Right forelimb (tissue), 1 donor: ENCODE measurements around the gene AXL.
A peak's percentile ranks its signal among the peaks of the same experiment; 100 is the strongest.

Experiments used
- DNase-seq: peaks from one replicate; pipeline ENCODE4 v3.0.0-alpha.2; 2018

The AXL gene

DNA sequence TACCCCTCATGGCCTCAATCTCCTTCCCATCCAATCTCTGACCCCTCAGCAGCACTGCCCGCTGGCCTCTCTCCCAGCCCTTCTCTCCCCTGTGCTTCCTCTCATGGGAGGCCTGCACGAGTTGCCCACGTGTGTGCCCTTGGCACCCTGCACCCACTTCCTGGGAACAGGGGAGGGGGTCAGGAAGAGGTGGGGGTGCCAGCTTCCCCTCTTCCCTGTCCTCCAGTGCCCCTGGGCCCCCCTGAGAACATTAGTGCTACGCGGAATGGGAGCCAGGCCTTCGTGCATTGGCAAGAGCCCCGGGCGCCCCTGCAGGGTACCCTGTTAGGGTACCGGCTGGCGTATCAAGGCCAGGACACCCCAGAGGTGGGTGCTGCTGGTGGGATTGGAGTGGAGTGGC, 19.2 kb downstream of the AXL start:
- no peak for DNase-seq

- DNase-seq = no peak
These were observed 20.3 kb downstream of the AXL start for GRCh38 chr19:41239363-41239762.

GRCh38 chr19:41239961-41240574, 21.0 kb downstream of the AXL start:
- DNase-seq = no peak

GRCh38 chr19:41241859-41242258, 22.8 kb downstream of the AXL start:
- no peak for DNase-seq

- DNase-seq = no peak
These were observed 25.1 kb downstream of the AXL start for GRCh38 chr19:41244117-41244516.

DNA sequence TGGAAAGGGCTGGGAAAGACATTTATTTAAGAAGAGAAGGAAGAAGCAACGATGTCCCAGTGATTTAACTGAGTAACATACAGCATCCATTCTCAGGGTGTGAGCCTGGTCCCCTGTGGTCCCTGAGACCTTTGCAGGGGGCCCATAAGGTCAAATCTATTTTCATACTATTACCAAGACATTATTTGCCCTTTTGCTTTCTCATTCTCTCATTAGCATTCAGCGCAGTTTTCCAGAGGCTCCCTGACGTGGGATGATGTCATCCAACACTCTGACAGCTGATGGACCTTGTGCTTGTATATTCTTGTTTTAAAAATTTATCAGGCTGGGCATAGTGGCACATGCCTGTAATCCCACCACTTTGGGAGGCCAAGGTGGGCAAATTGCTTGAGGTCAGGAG, 26.8 kb downstream of the AXL start:
- no peak for DNase-seq

DNA sequence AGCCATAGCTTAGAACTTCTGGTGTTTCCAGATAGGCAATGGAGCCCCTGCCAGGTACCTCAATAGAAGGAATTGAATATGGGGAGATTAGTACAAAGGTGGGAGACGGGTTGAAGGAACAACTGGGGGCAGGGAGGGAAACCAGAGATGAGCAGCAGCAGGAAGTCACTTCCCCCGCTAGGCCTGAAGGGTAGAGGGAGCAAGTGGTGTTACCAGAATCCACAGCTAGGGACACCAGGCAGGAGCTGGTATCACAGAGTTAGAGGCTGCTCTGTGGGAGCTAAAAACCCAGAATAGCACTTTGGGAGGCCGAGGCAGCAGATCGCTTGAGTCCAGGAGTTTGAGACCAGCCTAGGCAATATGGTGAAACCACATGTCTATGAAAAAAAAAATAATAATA, 29.9 kb downstream of the AXL start:
- DNase-seq = no peak

- DNase-seq = no peak
These were observed 30.8 kb downstream of the AXL start for GRCh38 chr19:41249707-41250423.

GRCh38 chr19:41253660-41254059, 34.6 kb downstream of the AXL start:
- no peak for DNase-seq

DNA sequence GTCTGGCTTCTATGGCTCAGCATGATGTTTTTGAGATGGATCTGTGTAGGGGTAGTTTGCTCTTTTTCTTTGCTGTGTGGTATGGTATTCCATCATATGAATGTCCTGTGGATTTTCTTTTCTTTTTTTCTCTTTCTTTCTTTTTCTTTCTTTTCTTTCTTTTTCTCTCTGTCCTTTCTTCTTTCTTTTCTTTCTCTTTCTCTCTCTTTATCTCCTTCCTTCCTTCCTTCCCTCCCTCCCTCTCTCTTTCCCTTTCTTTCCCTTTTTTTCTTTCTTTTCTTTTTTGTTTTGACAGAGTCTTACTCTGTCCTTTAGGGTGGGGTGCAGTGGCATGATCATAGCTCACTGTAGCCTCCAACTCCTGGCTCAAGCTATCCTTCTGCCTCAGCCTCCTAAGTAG, 36.1 kb downstream of the AXL start:
- no peak for DNase-seq

GRCh38 chr19:41261474-41262190, 42.6 kb downstream of the AXL start:
- DNase-seq = no peak

DNA sequence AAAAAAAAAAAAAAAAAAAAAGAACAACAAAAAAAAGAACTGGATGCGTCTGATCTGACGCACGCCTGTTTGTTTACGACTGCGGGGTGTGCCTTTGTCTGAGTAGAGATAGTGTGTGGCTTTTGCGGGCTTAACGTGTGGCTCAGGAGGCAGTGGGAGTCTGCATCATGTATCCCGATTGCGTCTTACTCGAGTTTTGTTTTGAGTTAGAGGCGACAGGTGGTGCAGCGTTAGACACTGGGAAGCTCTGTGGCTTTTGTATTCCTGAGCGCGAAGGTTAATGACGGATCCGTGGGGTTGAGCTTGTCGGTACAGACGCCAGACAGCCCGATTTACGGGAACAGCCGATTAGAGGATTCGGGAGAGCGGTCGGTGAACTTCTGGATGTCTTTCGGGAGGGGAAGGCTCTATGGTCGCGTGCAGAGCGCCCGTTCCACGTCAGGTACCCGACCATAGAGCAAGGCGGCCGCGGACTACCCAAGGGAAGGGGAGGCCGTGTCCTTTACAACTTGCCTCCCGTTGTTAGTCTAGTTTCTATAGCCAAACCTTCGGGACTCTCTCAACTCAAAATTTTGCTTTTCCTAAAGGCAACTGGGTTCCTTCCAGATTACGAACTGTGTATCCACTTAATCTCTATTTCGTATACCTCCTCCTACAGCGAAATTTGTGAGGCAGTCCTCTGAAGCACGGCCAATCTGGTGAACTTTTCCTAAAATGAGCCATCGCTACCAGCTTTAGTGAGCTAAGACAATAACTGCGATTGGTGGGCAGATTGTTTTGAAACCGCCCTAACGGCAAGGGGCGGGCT, 44.2 kb downstream of the AXL start:
- peak; percentile 82 for DNase-seq

- peak; percentile 100 for DNase-seq
These were observed 45.0 kb downstream of the AXL start, which contains the start of gene HNRNPUL1 for GRCh38 chr19:41263850-41264580. Gene HNRNPUL1, plus strand, starts transcription at chr19:41264372. Its CDS starts 132 bp downstream, at chr19:41264504.

GRCh38 chr19:41264581-41265394, 45.8 kb downstream of the AXL start:
- peak; percentile 77 for DNase-seq

GRCh38 chr19:41265395-41266153, 46.6 kb downstream of the AXL start:
- peak; percentile 49 for DNase-seq

DNA sequence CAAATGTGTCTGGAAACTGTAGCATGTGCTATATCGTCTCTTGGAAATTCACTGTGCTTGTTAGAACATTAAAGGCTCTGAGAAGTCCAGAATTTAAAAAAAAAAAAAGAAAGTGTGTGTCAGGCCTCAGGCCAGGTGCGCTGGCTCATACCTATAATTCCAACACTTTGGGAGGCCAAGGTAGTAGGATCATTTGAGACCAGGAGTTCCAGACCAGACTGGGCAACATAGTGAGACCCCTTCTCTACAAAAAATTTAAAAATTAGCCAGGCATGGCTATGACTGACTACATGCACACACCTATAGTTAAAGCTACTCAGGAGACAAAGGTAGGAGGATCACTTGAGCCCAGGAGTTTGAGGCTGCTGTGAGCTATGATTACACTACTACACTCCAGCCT, 50.0 kb downstream of the AXL start:
- no peak for DNase-seq

DNA sequence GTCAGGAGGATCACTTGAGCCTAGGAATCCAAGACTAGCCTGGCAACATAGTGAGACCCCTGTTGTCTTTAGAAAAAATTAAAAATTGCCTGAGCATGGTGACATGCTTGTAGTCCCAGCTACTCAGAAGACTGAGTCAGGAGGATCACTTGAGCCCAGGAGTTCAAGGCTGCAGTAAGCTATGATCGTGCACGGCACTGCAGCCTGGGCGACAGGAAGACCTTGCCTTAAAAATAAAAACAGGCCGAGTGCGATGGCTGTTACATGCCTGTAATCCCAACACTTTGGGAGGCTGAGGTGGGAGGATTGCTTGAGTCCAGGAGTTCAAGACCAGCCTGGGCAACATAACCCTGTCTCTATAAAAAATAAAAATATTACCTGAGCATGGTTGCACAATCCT, 50.5 kb downstream of the AXL start:
- no peak for DNase-seq

DNA sequence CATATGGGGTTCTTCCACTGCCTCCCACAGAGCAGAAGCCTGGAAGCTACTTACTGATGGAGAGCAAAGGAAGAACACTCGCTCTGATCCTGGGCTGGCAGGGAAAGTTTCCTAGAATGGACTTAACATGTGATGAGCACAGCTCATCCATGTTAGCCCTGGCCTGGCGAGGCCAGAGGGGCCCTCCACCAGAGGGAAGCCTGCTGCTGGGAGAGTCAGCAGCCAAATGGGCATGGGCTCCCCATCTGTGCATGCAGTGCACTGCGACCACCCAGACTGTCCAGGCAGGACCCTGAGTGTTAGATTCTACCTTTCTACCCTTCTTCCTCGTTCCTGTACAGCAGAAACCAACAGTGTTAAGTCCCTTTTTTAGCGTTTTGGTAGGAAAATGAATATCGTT, 54.1 kb downstream of the AXL start:
- no peak for DNase-seq

DNA sequence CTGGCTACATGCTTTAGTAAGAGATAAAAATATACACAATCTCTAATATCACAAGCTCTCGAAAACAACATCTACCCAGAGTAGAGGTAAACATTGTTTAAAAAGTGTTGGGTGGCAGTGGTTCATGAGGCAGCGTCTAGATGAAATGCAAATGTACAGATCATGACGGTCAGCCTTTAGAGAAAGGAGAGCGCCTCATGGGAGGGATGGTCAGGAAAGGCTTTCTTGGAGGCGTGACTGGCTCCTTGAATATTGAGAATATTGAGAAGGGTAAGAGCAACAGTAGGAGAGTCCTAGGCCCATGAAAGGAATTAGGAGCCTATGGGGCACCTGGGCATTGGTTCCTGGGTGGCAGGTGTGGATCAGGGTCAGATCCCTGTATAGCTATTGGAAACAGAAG, 55.8 kb downstream of the AXL start:
- no peak for DNase-seq

- no peak for DNase-seq
These were observed 57.2 kb downstream of the AXL start for GRCh38 chr19:41276231-41276630.

DNA sequence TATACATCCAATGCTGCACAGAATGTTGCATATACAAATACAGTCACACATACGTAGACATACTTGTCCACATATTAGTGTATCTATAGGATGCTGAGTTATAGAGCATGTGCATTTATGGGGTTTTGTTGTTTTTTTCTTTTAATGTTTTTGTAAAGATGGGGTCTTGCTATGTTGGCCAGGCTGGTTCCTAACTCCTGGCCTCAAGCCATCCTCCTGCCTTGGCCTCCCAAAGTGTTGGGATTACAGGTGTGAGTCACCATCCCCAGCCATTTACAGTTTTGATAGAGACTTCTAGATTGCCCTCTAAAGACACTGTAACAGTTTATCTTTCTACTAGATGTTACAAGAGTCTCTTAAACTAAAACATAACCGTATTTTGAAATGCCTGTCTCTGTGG, 59.5 kb downstream of the AXL start:
- no peak for DNase-seq
